HepG2 (cell line): ENCODE results near the gene FBXL13. TPM values are rescaled to one million over a fixed set of nuclear protein-coding genes. Genes with fewer than 3 reads are reported as not detected.
"Not testable (repeated sequence)": the region's sequence is repeated elsewhere in the genome, so short reads cannot be mapped to it uniquely, and the experiment has no call there.

ENCODE experiments used
- BORCS8-MEF2B ChIP-seq: sonication (generic); formaldehyde crosslinking; IDR thresholded peaks from 2 replicates; pipeline ENCODE4 v1.8.0; 2022; ENCODE audit warnings: mild to moderate bottlenecking, missing genetic modification reagents
- DRAP1 ChIP-seq: IDR thresholded peaks from 2 replicates; pipeline ENCODE4 v1.6.1; 2016; ENCODE audit warnings: missing genetic modification reagents, missing compliant biosample characterization
- FOSL2 ChIP-seq: sonication (generic); formaldehyde crosslinking; IDR thresholded peaks from 2 replicates; pipeline ENCODE4 v1.4.0; 2020; ENCODE audit warnings: missing genetic modification reagents
- HDAC1 ChIP-seq: sonication (generic); formaldehyde crosslinking; IDR thresholded peaks from 2 replicates; pipeline ENCODE4 v1.5.1; 2020; ENCODE audit warnings: mild to moderate bottlenecking, missing genetic modification reagents
- ISL2 ChIP-seq: sonication (generic); formaldehyde crosslinking; IDR thresholded peaks from 2 replicates; pipeline ENCODE4 v1.5.0; 2020; ENCODE audit warnings: missing genetic modification reagents
- KAT7 ChIP-seq: IDR thresholded peaks from 2 replicates; pipeline ENCODE4 v1.6.1; 2018; ENCODE audit warnings: borderline replicate concordance, missing compliant biosample characterization
- PAXIP1 ChIP-seq: sonication (generic); formaldehyde crosslinking; conservative IDR thresholded peaks from 2 replicates; pipeline ENCODE4 v1.4.0; 2020; ENCODE audit warnings: mild to moderate bottlenecking, missing genetic modification reagents, moderate library complexity
- REPIN1 ChIP-seq: sonication (generic); formaldehyde crosslinking; IDR thresholded peaks from 2 replicates; pipeline ENCODE4 v1.8.0; 2022; ENCODE audit warnings: missing genetic modification reagents, low read depth, mild to moderate bottlenecking, borderline replicate concordance
- RXRA ChIP-seq: sonication (generic); formaldehyde crosslinking; IDR thresholded peaks from 2 replicates; pipeline ENCODE4 v1.5.1; 2020; ENCODE audit warnings: missing genetic modification reagents
- SOX6 ChIP-seq, 2 experiments: fragments of 450-650 bp in 1 of 2; sonication (generic) in 1 of 2; formaldehyde crosslinking in 1 of 2; IDR thresholded peaks; 2 replicates each; pipeline versions ENCODE4 v1.4.0 to v1.6.1; 2017 to 2020; ENCODE audit warnings: antibody characterized with exemption in 1 of 2, mild to moderate bottlenecking in 1 of 2, missing genetic modification reagents in 1 of 2
- SPEN ChIP-seq: sonication (generic); formaldehyde crosslinking; IDR thresholded peaks from 2 replicates; pipeline ENCODE4 v1.5.1; 2020; ENCODE audit warnings: low read depth, mild to moderate bottlenecking, missing genetic modification reagents
- TARDBP ChIP-seq: sonication (generic); formaldehyde crosslinking; IDR thresholded peaks from 2 replicates; pipeline ENCODE4 v1.8.0; 2022; ENCODE audit warnings: mild to moderate bottlenecking, missing genetic modification reagents
- ZFP90 ChIP-seq: sonication (generic); formaldehyde crosslinking; IDR thresholded peaks from 2 replicates; pipeline ENCODE4 v1.8.0; 2022; ENCODE audit warnings: missing genetic modification reagents, mild to moderate bottlenecking, inconsistent platforms, borderline replicate concordance
- ZKSCAN8 ChIP-seq: IDR thresholded peaks from 2 replicates; pipeline ENCODE4 v1.6.1; 2016; ENCODE audit warnings: borderline replicate concordance, missing genetic modification reagents, missing compliant biosample characterization
- ZNF644 ChIP-seq: IDR thresholded peaks from 2 replicates; pipeline ENCODE4 v1.6.1; 2016; ENCODE audit warnings: low read depth
- polyA plus RNA-seq, 8 experiments: library from polyadenylated mRNA; depleted of rRNA in 3 of 8; stranded (reverse) in 7 of 8; unstranded in 1 of 8; fragments of >200 nt; fragmentation: Illumina TruSeq in 4 of 8; extraction: Trizol in 4 of 8; gene quantifications; 2 replicates each; pipeline versions ENCODE4 v1.2.1 to v1.2.3, GENCODE V29; 2011 to 2016; ENCODE audit warnings: low read depth in 4 of 8, missing spikeins in 1 of 8, mixed read lengths in 1 of 8; ENCODE audit not compliant: insufficient read depth in 1 of 8
- total RNA-seq, 5 experiments: library from RNA; depleted of rRNA; stranded (reverse); fragments of >200 nt; fragmentation: Illumina TruSeq; extraction: Trizol; gene quantifications; 2 replicates each; pipeline ENCODE4 v1.2.3, GENCODE V29; 2016; ENCODE audit warnings: low read depth in 1 of 5
- TF ChIP-seq, protein P1 (sequence below): sonication (generic); formaldehyde crosslinking; IDR thresholded peaks from 2 replicates; pipeline ENCODE4 v1.4.0; 2020; ENCODE audit warnings: missing genetic modification reagents, mild to moderate bottlenecking, borderline replicate concordance
- TF ChIP-seq, protein P2 (sequence below): sonication (generic); formaldehyde crosslinking; IDR thresholded peaks from 2 replicates; pipeline ENCODE4 v1.4.0; 2020; ENCODE audit warnings: missing genetic modification reagents, borderline replicate concordance

FBXL13 gene
- total and polyA plus RNA-seq, 2 of the 13 experiments (the other 11 are each of a cell fraction or from before 2014, with no cell fraction given) = 0.24 to 0.77 TPM

DNA sequence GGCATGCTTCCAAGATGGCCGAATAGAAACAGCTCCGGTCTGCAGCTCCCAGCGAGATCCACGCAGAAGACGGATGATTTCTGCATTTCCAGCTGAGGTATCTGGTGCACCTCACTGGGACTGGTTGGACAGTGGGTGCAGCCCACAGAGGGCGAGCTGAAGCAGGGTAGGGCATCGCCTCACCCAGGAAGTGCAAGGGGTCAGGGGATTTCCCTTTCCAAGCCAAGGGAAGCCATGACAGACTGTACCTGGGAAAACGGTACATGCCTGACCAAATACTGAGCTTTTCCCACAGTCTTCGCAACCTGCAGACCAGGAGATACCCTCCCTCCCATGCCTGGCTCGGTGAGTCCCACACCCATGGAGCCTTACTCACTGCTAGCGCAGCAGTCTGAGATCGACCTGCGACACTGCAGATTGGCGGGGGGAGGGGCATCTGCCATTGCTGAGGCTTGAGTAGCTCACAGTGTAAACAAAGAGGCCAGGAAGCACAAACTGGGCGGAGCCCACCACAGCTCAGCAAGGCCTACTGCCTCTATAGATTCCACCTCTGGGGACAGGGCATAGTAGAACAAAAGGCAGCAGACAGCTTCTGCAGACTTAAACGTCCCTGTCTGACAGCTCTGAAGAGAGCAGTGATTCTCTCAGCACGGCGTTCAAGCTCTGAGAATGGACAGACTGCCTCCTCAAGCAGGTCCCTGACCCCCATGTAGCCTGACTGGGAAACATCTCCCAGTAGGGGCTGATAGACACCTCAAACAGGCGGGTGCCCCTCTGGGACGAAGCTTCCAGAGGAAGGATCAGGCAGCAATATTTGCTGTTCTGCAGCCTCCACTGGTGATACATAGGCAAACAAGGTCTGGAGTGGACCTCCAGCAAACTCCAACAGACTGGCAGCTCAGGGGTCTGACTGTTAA lies 36.5 kb downstream of the FBXL13 start (continued):
- TF ChIP-seq ZNF644 (CRISPR knock-in tag) (peak; percentile 4; the same call in 1 of the 2 replicates), SPEN (CRISPR knock-in tag) (peak; percentile 61), HDAC1 (CRISPR knock-in tag) (peak; percentile 66; the same call in 1 of the 2 replicates), ZKSCAN8 (CRISPR knock-in tag) (0 out of 2 replicates have a peak, but pooled peaks have one; percentile 41), ZFP90 (peak; percentile 33; the same call in 1 of the 2 replicates), ISL2 (CRISPR knock-in tag) (0 out of 2 replicates have a peak, but pooled peaks have one; percentile 19), PAXIP1 (peak; percentile 83), FOSL2 (CRISPR knock-in tag) (peak; percentile 70), KAT7 (CRISPR knock-in tag) (peak; percentile 58; the same call in 1 of the 2 replicates), SOX6 (CRISPR knock-in tag; IDR thresholded peaks at IDR 0.05) (peak; percentile 75), BORCS8-MEF2B (CRISPR knock-in tag) (0 out of 2 replicates have a peak, but pooled peaks have one; percentile 31), RXRA (CRISPR knock-in tag) (0 out of 2 replicates have a peak, but pooled peaks have one; percentile 29), REPIN1 (peak; percentile 67), DRAP1 (CRISPR knock-in tag) (peak; percentile 20; the same call in 1 of the 2 replicates), TARDBP (CRISPR knock-in tag) (peak; percentile 66; the same call in 1 of the 2 replicates)
- TF ChIP-seq, protein P1, sequence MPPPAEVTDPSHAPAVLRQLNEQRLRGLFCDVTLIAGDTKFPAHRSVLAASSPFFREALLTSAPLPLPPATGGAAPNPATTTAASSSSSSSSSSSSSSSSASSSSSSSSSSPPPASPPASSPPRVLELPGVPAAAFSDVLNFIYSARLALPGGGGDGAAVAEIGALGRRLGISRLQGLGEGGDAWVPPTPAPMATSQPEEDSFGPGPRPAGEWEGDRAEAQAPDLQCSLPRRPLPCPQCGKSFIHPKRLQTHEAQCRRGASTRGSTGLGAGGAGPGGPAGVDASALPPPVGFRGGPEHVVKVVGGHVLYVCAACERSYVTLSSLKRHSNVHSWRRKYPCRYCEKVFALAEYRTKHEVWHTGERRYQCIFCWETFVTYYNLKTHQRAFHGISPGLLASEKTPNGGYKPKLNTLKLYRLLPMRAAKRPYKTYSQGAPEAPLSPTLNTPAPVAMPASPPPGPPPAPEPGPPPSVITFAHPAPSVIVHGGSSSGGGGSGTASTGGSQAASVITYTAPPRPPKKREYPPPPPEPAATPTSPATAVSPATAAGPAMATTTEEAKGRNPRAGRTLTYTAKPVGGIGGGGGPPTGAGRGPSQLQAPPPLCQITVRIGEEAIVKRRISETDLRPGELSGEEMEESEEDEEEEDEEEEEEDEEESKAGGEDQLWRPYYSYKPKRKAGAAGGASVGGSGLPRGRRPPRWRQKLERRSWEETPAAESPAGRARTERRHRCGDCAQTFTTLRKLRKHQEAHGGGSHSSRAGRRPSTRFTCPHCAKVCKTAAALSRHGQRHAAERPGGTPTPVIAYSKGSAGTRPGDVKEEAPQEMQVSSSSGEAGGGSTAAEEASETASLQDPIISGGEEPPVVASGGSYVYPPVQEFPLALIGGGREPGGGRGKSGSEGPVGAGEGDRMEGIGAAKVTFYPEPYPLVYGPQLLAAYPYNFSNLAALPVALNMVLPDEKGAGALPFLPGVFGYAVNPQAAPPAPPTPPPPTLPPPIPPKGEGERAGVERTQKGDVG (CRISPR knock-in tag) = peak; percentile 40; the same call in 1 of the 2 replicates
- not testable (repeated sequence) for TF ChIP-seq SOX6 (IDR thresholded peaks at IDR 0.05)
- TF ChIP-seq, protein P2, sequence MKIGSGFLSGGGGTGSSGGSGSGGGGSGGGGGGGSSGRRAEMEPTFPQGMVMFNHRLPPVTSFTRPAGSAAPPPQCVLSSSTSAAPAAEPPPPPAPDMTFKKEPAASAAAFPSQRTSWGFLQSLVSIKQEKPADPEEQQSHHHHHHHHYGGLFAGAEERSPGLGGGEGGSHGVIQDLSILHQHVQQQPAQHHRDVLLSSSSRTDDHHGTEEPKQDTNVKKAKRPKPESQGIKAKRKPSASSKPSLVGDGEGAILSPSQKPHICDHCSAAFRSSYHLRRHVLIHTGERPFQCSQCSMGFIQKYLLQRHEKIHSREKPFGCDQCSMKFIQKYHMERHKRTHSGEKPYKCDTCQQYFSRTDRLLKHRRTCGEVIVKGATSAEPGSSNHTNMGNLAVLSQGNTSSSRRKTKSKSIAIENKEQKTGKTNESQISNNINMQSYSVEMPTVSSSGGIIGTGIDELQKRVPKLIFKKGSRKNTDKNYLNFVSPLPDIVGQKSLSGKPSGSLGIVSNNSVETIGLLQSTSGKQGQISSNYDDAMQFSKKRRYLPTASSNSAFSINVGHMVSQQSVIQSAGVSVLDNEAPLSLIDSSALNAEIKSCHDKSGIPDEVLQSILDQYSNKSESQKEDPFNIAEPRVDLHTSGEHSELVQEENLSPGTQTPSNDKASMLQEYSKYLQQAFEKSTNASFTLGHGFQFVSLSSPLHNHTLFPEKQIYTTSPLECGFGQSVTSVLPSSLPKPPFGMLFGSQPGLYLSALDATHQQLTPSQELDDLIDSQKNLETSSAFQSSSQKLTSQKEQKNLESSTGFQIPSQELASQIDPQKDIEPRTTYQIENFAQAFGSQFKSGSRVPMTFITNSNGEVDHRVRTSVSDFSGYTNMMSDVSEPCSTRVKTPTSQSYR (CRISPR knock-in tag) = peak; percentile 96
